Measurements from ENCODE around the gene SYT13. TPM values are rescaled to one million over a fixed set of nuclear protein-coding genes. Genes with fewer than 3 reads are reported as not detected.

Gene SYT13
- total RNA-seq, 1 experiment from 2014 or later: 0.63 TPM

Other genes with a start within 250 kb of the SYT13 start
- gene PRDM11, start 139.7 kb downstream of the SYT13 start, total RNA-seq (2014; rRNA removed; shearing (Covaris generic)): 8.4 and 10.2 TPM in 2 replicates